ENCODE data around the gene ANXA11. TPM values are rescaled to one million over a fixed set of nuclear protein-coding genes. Genes with fewer than 3 reads are reported as not detected.

ANXA11 gene
- total RNA-seq, 2 donors from 2014 or later: 224 to 266 TPM

DNA sequence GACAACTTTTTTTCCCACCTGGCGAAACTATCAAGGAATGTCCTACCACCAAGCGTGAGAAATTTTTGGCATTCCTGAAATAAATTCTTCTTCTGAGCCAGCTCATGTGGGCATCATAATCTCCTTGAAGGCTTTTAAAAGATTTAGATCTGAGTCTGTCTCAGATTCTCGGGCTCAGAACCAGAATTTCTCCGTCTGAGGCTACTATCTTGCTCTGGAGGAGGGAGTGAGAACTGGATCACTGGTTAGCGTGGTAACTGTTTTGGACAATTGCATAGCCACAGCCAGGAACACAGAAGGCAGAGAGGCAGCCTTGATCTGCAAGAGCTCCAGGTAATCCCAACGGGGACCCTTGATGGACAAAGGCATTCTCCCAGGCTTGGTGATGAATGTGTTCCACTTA is 73.8 kb downstream of the ANXA11 start:
- Histone ChIP-seq H3K27me3 (no peaks in the 10 kb centered on the region), H3K9me3 (no peaks in the 10 kb centered on the region), H3K4me1 (peaks cover 0 to 22% of the 10 kb centered on the region in 2 donors), H3K36me3 (no peaks in the 10 kb centered on the region), H3K27ac (no peak overlapping the region), H3K4me3 (no peak overlapping the region)
- TF ChIP-seq CTCF (IDR thresholded peaks at IDR 0.05): no peak
- DNase-seq (ENCODE audit: low spot score): peak; percentile 58

- H3K36me3 ChIP-seq: no peaks in the 10 kb centered on the region
- DNase-seq (ENCODE audit: low spot score): peak; percentile 58
Observed at GRCh38 chr10:80126876-80127275, 78.5 kb downstream of the ANXA11 start.

DNA sequence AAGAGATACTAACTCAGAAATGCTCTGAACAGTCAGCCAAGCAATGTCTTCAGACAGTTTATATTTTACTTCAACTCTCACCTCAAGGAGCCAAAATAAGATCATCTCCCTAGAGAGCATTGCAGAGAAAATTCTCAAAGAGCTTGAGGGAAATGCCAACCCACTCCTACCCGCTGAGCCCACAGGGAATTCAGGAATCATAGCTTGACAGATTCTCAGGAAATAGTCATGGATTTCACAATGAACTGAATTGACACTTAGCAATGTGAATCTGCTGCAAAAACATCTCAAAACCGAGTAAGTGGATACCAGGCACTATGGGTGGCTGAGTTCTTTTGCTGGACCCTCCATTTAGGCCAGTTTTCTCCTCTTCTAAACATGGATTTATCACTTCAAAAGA is 82.6 kb downstream of the ANXA11 start:
- H3K36me3 ChIP-seq: no peaks in the 10 kb centered on the region
- H3K4me3 ChIP-seq: no peak overlapping the region
- H3K9me3 ChIP-seq: no peaks in the 10 kb centered on the region
- no peak for TF ChIP-seq CTCF (IDR thresholded peaks at IDR 0.05)
- no peaks in the 10 kb centered on the region for H3K27me3 ChIP-seq
- peaks cover 0 to 8% of the 10 kb centered on the region in 2 donors for H3K4me1 ChIP-seq
- no peak overlapping the region for H3K27ac ChIP-seq
- DNase-seq (ENCODE audit: low spot score): peak; percentile 11

More at GRCh38 chr10:80126876-80127275, 78.5 kb downstream of the ANXA11 start:
- Histone ChIP-seq H3K27ac (peak overlapping the region in 1 of 2 donors; percentile 40), H3K4me3 (no peak overlapping the region), H3K27me3 (no peaks in the 10 kb centered on the region), H3K9me3 (no peaks in the 10 kb centered on the region), H3K4me1 (peaks cover 0 to 8% of the 10 kb centered on the region in 2 donors)
- no peak for TF ChIP-seq CTCF (IDR thresholded peaks at IDR 0.05)

DNA sequence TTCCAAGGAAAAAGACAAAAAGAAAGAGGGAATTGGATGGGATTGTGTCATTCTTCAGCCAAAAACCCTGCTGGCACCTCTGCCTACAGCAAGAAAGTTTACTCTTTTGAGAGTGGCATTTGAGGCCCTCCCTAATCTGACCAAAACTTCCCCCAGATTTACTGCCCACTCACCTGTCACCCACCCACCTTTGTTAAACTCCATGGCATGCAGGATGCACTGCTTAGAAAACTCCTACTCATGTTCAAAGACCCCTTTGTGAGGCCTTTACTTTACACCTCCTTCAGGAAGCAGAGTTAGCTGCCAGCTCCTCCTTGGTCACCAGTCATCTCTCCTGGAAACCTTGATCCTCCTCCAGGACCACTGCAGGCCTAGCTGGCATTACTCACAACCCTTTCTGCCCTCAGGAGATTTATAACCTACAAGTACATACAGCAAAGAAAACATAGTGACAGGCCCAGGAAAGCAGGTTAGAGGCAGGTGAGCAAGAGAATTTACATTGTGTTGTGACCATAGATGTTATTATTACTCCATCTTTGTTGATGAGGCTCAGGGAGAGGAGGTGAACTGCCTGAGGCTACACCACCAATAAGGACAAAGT is 83.1 kb downstream of the ANXA11 start:
- Histone ChIP-seq H3K27me3 (no peaks in the 10 kb centered on the region), H3K27ac (no peak overlapping the region), H3K9me3 (no peaks in the 10 kb centered on the region), H3K4me3 (no peak overlapping the region), H3K4me1 (peaks cover 0 to 8% of the 10 kb centered on the region in 2 donors), H3K36me3 (no peaks in the 10 kb centered on the region)
- peak; percentile 18 for DNase-seq (ENCODE audit: low spot score)
- no peak for TF ChIP-seq CTCF (IDR thresholded peaks at IDR 0.05)

DNA sequence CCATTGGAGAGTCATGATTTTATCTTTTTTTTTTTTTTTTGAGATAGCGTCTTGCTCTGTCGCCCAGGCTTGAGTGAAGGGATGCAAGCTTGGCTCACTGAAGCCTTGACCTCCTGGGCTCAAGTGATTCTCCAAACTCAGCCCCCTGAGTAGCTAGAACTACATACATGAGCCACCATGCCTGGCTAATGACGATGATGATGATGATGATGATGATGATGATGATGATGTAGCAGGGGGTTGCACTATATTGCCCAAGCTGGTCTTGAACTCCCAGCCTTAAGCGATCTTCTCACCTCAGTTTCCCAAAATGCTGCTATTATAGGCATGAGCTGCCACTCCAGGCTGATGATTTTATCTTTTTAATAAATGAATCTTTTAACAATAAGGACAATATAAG is 86.7 kb downstream of the ANXA11 start:
- no peak for TF ChIP-seq CTCF (IDR thresholded peaks at IDR 0.05)
- H3K36me3 ChIP-seq: no peaks in the 10 kb centered on the region
- no peaks in the 10 kb centered on the region for H3K9me3 ChIP-seq
- no peak overlapping the region for H3K4me3 ChIP-seq
- no peak overlapping the region for H3K27ac ChIP-seq
- no peak for DNase-seq (ENCODE audit: low spot score)
- H3K4me1 ChIP-seq: no peaks in the 10 kb centered on the region
- no peaks in the 10 kb centered on the region for H3K27me3 ChIP-seq

GRCh38 chr10:80110986-80111385 is 94.4 kb downstream of the ANXA11 start:
- Histone ChIP-seq H3K36me3 (no peaks in the 10 kb centered on the region), H3K4me1 (peaks cover 0 to 25% of the 10 kb centered on the region in 2 donors), H3K9me3 (peaks cover 0 to 16% of the 10 kb centered on the region in 2 donors), H3K27me3 (no peaks in the 10 kb centered on the region), H3K4me3 (no peak overlapping the region), H3K27ac (peak overlapping the region; percentile 54 to 63)
- DNase-seq (ENCODE audit: low spot score): no peak
- no peak for TF ChIP-seq CTCF (IDR thresholded peaks at IDR 0.05)

All from right atrium auricular region (tissue), 2 donors.